Stimulated activated CD4-positive, alpha-beta T cell treated with anti-CD3 and anti-CD28 coated beads, Interleukin-4, amount 100 ng/mL, for 24 hours (primary cell): ENCODE measurements around the gene COMMD1.
"Not testable (repeated sequence)": the region's sequence is repeated elsewhere in the genome, so short reads cannot be mapped to it uniquely, and the experiment has no call there.

Source experiments
- DNase-seq: peaks from one replicate; pipeline ENCODE4 v3.0.0-alpha.2; 2020

The COMMD1 gene

GRCh38 chr2:61966087-61966727 lies 60.7 kb downstream of the COMMD1 start:
- no peak for DNase-seq

DNA sequence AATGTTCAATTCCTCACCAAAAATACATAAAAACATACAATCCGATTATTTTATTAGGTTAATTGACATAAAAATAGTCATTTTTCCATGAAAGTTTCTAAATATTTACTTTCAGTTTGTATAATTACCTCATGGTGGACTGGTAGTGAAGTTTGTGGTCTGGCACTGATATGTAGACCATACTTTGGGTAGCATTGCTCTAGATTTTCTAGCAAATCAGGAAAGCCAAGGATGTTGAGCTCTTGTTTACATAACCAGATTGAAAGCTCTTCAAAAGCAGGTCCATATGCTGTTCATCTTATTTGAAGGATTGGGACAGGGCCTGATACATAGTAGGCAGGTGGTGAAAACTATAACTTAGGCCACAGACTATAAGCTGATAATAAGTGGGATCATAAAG lies 61.8 kb downstream of the COMMD1 start:
- no peak for DNase-seq

GRCh38 chr2:61969376-61969775 lies 63.9 kb downstream of the COMMD1 start:
- no peak for DNase-seq

DNA sequence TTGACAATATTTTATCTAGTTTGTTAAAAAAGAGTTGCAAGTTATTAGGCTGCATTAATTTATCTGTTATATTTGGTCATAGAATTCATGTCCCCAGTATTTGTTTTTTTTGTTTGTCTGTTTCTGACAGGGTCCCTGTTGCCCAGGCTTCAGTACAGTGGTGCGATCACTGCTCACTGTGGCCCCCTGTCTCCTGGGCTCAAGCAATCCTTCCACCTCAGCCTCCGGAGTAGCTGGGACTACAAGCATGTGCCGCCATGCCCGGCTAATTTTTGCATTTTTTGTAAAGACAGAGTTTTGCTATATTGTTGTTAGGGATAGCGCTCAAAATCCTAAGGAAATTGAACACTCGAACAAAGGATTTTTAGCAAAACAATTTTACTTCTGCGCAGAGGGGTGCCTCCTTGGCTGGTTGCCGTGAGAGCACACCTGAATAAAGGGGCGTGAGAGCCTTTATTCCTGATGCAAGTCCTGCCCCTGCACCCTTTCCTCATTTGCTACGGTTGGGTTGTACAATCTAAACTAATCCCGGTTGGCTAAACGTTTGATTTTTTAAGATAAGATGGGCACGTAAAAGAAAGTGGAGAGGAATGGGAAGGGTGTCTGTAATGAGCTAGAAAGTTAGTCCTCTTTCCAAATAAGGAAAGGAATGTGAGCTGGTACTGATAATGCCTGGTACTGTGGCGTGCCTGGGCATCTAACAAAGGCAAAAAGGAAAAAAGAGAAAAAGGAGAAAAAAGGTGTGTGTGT lies 65.5 kb downstream of the COMMD1 start:
- DNase-seq, result no peak

DNA sequence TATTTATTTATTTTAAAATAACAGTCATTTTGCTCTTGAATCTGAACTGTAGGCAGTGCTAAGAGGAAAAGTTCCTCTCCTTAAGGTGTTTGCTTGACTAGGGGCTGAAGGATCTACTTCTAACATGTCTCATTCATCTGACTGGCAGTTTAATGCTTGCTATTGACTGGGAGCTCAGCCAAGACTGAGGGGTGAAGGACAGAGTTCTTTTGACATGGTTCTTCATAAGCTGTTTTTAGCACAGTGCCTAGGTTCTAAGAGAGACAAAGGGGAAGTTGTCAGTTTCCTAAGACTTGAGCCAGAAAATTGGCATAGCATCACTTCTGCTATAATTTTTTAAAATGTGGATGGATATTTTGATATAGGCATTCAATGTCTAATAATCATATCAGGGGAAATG lies 73.0 kb downstream of the COMMD1 start:
- DNase-seq, result no peak

DNA sequence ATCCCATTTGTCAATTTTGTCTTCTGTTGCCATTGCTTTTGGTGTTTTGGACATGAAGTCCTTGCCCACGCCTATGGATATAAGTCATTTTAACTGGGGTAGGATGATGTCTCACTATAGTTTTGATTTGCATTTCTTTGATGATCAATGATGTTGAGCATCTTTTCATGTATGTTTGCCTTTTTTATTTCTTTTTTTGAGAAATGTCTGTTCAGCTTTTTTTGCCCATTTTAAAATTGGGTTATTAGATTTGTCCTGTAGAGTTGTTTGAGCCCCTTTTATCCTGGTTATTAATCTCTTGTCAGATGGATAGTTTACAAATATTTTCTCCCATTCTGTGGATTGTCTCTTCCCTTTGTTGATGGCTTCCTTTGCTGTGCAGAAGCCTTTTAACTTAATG lies 75.3 kb downstream of the COMMD1 start:
- no peak for DNase-seq

DNA sequence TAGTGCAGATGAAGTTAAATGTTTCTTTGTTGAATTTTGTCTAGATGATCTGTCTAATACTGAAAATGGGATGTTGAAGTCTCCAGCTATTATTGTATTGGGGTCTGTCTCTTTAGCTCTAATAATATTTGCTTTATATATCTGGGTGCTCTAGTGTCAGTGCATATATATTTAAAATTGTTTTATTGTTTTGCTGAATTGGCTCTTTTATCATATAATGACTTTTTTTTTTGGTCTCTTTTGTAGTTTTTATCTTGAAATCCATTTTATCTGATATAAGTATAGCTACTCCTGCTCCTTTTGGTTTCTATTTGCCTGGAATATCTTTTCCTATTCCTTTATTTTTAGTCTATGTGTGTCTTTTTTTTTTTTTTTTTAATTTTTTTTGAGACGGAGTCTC lies 79.2 kb downstream of the COMMD1 start:
- DNase-seq, result no peak

DNA sequence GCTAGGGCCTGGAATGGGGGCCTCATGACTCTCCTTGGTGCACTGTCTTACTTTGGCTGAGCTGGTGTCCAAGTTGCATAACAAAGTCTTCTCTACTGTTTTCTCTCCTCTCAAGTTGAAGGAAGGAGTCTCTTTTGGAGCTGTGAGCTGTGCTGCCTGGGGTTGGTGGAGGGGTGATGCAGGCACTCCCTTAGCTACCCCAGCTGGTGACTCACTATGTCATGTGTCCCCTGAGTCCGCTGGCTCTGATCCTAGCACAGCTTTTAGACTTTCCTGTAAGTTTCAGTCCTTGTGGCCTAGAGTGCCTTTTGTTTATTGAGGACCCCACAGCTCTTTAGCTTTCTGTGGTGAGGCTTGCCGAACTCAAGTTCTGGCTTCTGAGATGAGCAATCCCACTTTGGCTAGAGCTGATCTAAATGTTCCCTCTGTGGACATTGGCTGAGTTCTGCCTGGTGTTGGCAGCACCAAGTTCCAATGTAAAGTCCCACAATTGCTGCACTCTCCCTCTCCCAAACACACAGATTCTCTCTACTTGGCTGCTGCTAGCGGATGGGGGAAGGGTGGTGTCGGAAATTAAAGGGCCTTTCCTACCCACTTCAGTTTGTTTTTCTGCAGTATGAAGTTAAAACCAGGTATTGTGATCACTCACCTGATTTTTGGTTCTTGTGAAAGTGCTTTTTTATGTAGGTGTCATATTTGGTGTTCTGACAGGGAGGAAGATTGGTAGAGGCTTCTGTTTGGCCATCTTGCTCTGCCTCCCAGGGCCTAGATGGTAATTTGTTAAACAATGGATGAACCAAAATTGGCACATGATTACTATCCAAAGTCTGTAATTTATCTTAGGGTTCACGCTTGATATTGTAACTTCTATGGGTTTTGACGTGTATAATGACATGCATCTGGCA lies 83.2 kb downstream of the COMMD1 start:
- no peak for DNase-seq

DNA sequence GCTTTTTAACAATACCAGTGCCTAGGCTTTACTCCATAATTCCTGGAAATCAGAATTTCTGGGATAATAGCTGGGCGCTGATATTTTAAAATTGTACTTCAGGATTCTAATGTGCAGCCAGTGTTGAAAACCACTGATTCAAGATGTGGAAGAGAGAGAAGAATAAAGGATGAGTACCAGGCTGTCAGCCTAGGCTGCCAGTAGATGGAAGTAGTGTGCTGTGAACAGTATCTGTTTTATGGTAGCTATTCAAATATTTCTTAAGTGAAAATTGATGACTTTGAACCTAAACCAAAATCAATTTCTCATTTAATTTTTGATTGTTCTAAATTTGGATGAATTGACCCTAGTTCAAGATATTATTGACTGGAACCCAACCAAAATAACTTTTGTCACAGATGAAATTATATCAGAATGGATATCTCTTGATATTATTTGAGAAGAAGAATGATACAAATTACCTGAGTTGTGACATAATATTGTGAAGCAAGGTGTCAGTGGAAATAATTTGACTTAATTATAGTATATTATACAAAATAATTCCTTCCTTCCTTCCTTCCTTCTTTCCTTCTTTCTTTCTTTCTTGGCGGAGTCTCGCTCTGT lies 88.0 kb downstream of the COMMD1 start:
- no peak for DNase-seq

DNA sequence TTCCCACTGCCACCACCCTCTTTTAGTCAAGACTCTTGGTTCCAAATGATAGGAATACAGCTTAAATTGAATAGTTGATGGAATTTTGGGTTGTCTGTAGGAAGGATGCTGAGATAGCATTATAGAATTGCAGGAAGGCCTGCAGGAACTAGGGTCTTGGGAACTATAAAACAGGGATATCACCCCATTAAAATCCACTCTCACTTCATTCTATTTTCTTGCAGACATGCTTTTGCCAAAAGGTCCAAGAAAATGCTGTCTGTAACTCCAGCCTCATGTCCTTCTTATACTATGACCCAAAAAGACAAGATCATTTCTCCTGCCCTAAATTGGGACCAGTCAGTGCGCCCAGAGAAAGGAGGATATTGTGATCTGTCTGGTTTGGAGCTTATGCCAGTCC lies 89.1 kb downstream of the COMMD1 start:
- DNase-seq, result no peak

DNA sequence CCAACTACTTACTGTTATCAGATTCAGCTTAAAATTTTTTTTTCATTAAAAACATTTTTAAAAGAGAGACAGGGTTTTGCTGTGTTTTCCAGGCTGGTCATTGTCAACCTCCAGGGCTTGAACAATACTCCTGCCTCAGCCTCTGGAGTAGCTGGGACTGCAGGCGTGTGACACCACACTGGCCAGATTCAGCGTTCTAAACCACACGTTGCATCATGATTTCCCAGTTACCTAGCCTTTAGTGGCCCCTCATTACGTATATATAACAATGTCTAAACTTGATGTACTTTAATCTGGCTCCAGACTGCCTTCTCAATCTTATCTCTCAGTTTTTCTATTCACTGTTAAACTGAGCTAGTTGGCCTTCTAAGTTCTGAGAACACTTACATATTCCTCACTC lies 89.6 kb downstream of the COMMD1 start:
- DNase-seq, result no peak

DNA sequence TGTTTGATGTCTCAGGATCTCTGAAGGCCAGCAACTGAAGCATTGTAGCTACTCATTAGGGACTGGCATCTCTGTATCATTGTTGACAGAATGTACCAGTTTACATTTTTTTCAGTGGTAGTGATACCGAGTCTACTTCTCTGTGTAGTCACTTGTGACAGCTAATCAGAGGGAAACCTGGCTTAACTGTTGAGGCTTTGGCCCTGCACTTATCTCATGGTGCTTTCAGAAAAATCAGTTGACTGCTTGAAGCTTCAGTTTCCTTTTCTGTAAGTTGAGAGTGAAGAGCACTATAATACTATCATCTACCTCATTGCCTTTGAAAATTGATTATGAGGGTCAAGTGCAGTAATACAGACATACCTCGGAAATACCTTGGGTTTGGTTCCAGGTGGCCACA lies 90.0 kb downstream of the COMMD1 start:
- no peak for DNase-seq

DNA sequence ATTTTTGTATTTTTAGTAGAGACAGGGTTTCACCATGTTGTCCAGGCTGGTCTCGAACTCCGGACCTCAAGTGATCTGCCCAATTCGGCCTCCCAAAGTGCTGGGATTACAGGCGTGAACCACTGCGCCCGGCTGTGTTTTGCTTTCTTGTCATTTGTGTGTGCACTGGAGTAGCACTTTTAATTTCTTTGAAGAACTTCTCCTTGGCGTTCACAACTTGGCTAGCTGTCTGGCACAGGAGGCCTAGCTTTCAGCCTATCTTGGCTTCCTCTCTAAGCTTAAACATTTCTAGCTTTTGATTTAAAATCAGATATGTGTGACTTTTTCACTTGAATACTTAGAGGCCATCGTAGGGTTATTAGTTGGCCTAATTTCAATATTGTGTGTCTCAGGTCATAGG lies 93.0 kb downstream of the COMMD1 start:
- DNase-seq, result no peak

- no peak for DNase-seq
Measured at GRCh38 chr2:62000538-62000937, 95.1 kb downstream of the COMMD1 start.

DNA sequence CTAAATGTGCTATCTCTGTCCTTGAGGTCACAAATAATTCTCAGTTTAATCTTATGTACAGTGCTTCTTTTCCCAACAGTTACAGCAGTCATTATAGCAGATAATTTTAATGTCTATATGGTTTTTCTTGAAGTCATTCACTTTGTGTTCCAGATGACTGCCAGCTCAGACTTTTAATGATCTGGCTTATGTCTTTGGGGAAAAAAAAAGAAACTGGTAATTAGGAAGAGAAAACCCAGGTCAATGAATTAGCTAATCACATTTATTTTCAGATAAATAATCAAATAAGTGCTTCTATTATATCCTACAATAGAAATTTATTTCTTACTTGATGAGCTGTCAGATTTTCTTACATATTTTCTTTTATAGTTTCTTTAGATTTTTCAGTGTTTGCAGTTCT lies 96.0 kb downstream of the COMMD1 start:
- no peak for DNase-seq

DNA sequence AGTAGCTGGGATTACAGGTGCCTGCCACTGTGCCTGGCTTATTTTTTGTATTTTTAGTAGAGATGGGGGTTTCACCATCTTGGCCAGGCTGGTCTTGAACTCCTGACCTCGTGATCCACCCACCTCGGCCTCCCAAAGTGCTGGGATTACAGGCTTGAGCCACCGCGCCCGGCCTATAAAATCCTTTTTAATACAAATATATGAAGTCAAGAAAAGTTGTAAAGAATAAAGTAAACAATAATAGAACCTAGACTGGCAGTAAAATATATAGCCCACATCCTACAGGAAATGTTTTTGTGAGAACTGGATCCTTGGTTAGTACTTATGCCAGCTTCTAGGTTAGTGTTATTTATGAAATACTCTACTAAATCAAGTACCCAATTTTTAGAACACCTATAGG lies 99.0 kb downstream of the COMMD1 start:
- not testable (repeated sequence) for DNase-seq

GRCh38 chr2:62007555-62007954 lies 102.1 kb downstream of the COMMD1 start:
- no peak for DNase-seq

- no peak for DNase-seq
Measured at GRCh38 chr2:62010632-62011256, 105.3 kb downstream of the COMMD1 start.

DNA sequence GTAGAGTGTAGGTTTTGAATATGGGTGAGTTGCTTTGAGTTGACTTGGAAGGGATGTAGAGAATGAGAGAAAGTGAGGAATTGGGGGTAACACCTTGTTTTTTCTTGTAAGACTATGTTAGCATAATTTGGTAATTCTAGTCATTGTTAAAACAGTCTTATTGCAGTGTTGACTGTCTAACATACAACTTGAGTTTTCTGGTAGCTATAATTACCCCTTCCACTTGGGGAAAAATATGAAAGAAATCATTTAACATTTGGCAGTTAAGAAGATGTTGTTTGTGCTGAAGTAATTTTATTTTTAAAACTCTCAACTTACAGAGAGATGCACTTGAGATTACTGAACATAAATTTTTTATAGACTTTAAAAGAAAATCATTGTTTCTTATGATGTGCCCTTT lies 108.2 kb downstream of the COMMD1 start:
- DNase-seq, result no peak

GRCh38 chr2:62014102-62014501 lies 108.6 kb downstream of the COMMD1 start:
- no peak for DNase-seq

- no peak for DNase-seq
Measured at GRCh38 chr2:62016957-62017356, 111.5 kb downstream of the COMMD1 start.

DNA sequence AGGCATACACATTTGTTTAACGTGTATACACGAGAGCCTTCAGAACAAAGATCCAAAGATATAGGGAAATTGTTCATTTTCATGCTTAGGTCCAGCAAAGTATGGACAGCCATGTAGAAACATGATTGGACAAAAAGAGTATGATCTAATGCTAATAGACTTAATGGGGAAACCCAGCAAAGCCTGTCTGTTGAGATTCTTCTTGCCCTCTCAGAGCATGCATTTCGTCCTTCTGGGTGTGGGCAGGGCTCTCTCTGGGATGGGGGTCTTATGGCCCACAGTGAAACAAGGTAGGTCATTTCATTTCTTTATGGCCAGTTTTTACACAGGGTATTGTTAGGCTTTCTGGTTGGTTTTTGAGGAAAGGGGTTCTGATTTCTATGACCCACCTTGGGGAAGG lies 124.4 kb downstream of the COMMD1 start:
- no peak for DNase-seq

DNA sequence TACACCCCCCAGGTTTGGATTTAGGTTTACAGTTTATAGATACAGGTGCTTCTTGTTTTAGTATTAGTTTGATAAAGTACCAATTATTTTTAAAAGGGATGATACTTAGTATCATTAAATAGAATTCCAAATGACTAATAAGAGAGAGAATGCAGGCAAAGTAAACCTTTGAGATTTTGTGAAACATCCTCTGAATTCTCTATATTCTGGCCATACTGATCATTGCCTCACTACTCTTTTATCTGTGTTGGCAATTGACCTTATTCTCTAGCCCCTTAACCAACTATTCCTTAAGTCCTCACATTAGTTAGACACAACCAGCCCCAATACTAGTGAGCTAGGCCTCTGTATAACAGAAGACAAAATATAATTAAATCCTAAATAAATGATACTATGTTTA lies 125.4 kb downstream of the COMMD1 start:
- DNase-seq, result no peak
